Colonic mucosa (tissue), 4 donors: ENCODE measurements around the gene PRR5. TPM values are rescaled to one million over a fixed set of nuclear protein-coding genes. Genes with fewer than 3 reads are reported as not detected.

Experiments
- DNase-seq: peaks from one replicate; pipeline ENCODE4 v3.0.0-alpha.2; 2020
- H3K27ac ChIP-seq: fragments of 200-600 bp; one replicate; pipeline ENCODE4 v1.8.0; 2021
- H3K27me3 ChIP-seq: fragments of 200-600 bp; one replicate; pipeline ENCODE4 v1.8.0; 2021
- H3K36me3 ChIP-seq: fragments of 200-600 bp; one replicate; pipeline ENCODE4 v1.8.0; 2021
- H3K4me1 ChIP-seq: fragments of 200-600 bp; one replicate; pipeline ENCODE4 v1.8.0; 2021; ENCODE audit warnings: mild to moderate bottlenecking
- H3K4me3 ChIP-seq: fragments of 200-600 bp; one replicate; pipeline ENCODE4 v1.8.0; 2021
- H3K9ac ChIP-seq, 2 donors: one replicate each; pipeline ENCODE4 v1.7.0; 2013; ENCODE audit warnings: control low read depth in 2 of 2, low read depth in 2 of 2, low read length in 2 of 2
- H3K9me3 ChIP-seq: fragments of 200-600 bp; one replicate; pipeline ENCODE4 v1.8.0; 2021
- intact Hi-C: fragments of 100-400 bp; cut with DNase I; formaldehyde crosslinking; loops from one replicate; pipeline ENCODE4 v1.14.1; 2022
- total RNA-seq, 2 donors: library from RNA; stranded (reverse); fragmentation: NEBNext Ultra II Directional in 1 of 2; extraction: Animal tissue kit (Norgen Biotek cat#: 25700) in 1 of 2; gene quantifications; one replicate each; pipeline ENCODE4 v1.2.1, GENCODE V29; 2021
- TF ChIP-seq, protein P1 (sequence below): fragments of 200-600 bp; IDR thresholded peaks from one replicate; pipeline ENCODE4 v1.8.0; 2022; ENCODE audit warnings: antibody characterized with exemption, mild to moderate bottlenecking
- donor health status: healthy.
- donor health status: DM: no; HTN: no; CAD: no.
- donor health status: DM: no; HTN: no; CAD: no.

The PRR5 gene
- total RNA-seq, 2 donors from 2014 or later, result 21.2 to 45.8 TPM

DNA sequence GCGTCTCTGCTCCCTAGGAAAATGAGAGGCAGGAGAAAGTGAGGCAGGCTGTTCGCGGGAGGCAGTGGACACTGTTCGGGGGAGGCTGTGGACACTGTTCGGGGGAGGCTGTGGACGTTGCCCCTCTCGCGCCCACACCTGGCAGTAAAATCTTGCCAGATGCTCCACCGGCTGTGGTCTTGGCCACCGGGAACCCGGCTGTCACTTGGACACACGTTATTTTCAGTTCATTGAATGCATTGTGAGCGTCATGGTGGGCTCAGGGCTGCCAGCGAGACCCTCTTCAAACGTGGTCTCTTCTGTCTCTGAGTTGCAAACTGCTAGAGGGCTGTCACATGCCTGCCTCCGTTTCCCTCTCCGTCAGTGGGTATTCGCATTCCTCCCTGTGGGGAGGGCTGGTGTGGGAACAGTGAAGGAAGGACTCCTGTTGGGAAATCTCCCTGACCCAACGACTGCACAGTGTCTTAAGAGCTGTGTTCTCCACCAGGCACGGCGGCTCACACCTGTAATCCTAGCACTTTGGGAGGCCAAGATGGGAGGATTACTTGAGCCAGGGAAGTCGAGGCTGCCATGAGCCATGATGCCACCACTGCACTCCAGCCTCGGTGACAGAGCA lies 1.4 kb downstream of the PRR5 start:
- Histone ChIP-seq H3K4me1 (peaks cover 3% of the 10 kb centered on the region), H3K27me3 (no peaks in the 10 kb centered on the region), H3K9me3 (no peaks in the 10 kb centered on the region), H3K27ac (no peak overlapping the region), H3K4me3 (peak overlapping the region; percentile 56), H3K9ac (peak overlapping the region; percentile 85 to 90), H3K36me3 (no peaks in the 10 kb centered on the region)
- no peak for DNase-seq
- intact Hi-C loops, result no loop called here
- TF ChIP-seq, protein P1, sequence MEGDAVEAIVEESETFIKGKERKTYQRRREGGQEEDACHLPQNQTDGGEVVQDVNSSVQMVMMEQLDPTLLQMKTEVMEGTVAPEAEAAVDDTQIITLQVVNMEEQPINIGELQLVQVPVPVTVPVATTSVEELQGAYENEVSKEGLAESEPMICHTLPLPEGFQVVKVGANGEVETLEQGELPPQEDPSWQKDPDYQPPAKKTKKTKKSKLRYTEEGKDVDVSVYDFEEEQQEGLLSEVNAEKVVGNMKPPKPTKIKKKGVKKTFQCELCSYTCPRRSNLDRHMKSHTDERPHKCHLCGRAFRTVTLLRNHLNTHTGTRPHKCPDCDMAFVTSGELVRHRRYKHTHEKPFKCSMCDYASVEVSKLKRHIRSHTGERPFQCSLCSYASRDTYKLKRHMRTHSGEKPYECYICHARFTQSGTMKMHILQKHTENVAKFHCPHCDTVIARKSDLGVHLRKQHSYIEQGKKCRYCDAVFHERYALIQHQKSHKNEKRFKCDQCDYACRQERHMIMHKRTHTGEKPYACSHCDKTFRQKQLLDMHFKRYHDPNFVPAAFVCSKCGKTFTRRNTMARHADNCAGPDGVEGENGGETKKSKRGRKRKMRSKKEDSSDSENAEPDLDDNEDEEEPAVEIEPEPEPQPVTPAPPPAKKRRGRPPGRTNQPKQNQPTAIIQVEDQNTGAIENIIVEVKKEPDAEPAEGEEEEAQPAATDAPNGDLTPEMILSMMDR, result no peak

DNA sequence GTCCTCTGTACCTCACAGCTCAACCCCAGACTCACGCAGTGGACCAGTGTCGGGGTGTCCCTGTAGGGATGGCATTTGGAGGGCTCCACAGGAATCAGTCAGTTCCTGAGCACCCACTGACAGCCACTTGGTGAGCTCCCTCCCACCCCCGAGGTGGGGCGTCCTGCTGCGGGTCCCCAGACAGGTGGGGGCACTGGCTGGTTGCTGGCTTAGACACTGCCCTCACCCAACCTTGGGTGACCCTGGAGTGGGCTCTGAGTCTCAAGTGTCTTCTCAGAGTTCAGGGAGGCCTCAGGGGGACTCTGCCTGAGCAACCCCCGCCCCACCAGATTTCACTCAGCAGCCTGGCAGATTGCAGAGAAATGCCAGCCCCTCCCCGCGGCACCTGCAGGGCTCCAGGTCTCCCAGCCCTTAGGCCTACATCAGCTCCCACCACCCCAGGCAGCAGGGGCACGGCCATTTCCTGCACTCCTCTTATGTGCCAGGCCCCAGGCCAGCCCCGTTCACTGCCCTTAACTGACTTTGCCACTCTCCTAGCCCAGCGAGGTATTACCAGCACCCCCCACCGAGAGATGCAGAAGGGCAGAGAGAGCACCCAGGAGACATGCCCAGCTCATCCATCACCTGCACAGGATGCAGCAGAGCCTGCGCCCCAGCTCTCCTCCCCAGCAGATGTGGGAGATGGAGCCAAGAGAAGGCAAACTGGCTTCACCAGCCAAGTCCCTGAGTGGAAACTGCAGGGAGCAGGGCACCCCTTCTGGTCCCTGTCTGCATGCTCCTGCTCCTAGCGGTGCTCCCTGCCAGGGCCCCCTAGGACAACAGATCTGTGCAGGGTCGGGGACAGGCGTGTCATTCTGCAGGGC lies 2.4 kb downstream of the PRR5 start:
- H3K36me3 ChIP-seq, result no peaks in the 10 kb centered on the region
- intact Hi-C loops, result no loop called here
- TF ChIP-seq, protein P1, result no peak

DNA sequence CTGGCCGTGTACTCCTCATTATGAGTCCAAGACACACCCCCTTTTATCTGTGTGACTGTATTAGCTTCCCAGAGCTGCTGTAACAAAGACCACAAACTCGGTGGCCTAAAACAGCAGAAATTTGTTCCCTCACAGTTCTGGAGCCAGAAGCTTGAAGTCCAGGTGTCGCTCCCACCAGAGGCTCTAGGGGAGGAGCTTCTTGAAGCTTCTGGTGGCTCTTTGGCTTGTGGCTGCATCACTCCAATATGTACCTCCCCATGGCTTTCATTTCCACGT lies 3.0 kb downstream of the PRR5 start:
- no peak overlapping the region for H3K4me3 ChIP-seq
- DNase-seq, result no peak
- H3K36me3 ChIP-seq, result no peaks in the 10 kb centered on the region
- H3K4me1 ChIP-seq, result peaks cover 4% of the 10 kb centered on the region
- H3K9ac ChIP-seq, result peak overlapping the region in 1 of 2 donors; percentile 24
- no peaks in the 10 kb centered on the region for H3K27me3 ChIP-seq
- no peak overlapping the region for H3K27ac ChIP-seq
- intact Hi-C loops, result no loop called here
- no peaks in the 10 kb centered on the region for H3K9me3 ChIP-seq
- TF ChIP-seq, protein P1, result no peak

More for the DNA sequence above, 2.4 kb downstream of the PRR5 start:
- Histone ChIP-seq H3K27ac (no peak overlapping the region), H3K9me3 (no peaks in the 10 kb centered on the region), H3K4me3 (no peak overlapping the region), H3K9ac (no peak overlapping the region), H3K27me3 (no peaks in the 10 kb centered on the region), H3K4me1 (peaks cover 3% of the 10 kb centered on the region)
- DNase-seq, result no peak

DNA sequence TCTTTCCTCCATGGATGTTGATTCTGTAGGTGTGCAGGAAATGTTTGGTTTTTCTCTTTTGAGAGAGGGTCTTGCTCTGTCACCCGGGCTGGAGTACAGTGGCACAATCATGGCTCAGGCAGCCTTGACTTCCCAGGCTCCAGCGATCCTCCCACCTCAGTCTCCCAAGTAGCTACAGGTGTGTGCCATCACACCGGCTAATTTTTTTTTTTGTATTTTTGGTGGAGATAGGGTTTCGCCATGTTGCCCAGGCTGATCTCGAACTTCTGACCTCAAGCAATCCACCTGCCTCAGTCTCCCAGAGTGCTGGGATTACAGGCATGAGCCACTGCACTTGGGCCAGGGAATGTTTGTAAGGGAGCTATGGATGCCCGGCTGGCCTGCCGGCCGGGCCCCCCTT lies 4.5 kb downstream of the PRR5 start:
- H3K36me3 ChIP-seq, result no peaks in the 10 kb centered on the region
- H3K4me1 ChIP-seq, result peaks cover 19% of the 10 kb centered on the region
- no peak for DNase-seq
- H3K27me3 ChIP-seq, result no peaks in the 10 kb centered on the region
- no peak overlapping the region for H3K27ac ChIP-seq
- no peaks in the 10 kb centered on the region for H3K9me3 ChIP-seq
- intact Hi-C loops, result no loop called here
- no peak overlapping the region for H3K9ac ChIP-seq
- H3K4me3 ChIP-seq, result no peak overlapping the region
- TF ChIP-seq, protein P1, result no peak

DNA sequence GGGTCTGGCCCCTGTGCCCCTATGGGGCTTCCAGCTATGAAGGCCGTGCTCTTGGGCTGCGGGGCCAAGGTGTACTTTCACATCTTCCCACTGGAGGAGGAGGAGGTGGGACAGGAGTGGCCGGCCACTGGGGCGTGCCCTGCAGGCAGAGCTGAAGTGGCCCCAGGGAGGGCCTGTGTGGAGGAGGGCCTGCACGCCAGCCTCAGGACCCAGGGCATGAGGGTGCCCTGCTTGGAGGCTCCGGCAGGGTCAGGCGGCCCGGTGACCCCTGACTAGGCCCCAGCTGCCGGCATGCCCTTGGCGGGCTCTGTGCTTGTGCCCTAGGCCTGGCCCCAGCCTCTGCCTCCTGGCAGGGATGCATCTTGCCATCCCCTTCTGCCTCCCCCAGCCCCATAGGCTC lies 5.2 kb downstream of the PRR5 start:
- DNase-seq, result no peak
- TF ChIP-seq, protein P1, result no peak
- Histone ChIP-seq H3K27me3 (no peaks in the 10 kb centered on the region), H3K4me3 (no peak overlapping the region), H3K27ac (no peak overlapping the region), H3K9me3 (no peaks in the 10 kb centered on the region), H3K9ac (peak overlapping the region in 1 of 2 donors; percentile 23), H3K4me1 (peaks cover 20% of the 10 kb centered on the region), H3K36me3 (no peaks in the 10 kb centered on the region)
- intact Hi-C loops, result no loop called here
